ENCODE data around the gene FNDC5.

Gene FNDC5

DNA sequence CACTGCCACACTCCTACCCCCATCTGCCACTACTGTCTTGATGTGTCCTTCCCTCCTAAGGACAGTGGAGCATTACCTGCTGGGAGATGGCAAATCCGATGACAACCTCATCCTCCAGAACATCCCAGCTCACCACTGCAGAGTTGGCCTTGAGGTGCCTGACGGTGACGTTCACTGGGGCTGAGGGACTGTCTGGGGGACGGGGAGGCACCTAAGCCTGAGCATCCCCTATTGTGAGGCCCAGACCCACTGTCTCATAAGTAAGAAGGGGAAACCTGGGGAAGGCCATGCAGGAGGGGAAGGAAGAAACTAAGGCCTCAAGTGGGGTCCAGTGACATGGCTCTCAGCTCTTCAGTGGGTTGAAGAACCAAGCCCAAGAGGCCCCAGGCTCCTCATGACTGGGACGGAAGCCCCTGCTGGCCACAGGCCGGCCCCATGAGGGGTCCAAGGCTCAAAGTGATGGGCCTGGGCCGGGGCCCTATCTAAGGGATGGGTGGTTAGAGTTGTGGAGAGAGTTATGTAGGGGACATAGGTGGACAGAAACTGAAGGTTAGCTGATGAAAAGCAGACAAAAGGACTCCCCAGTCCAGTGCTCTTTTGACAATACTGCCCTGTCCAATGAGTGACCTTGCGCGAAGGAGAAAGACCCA is 1.8 kb downstream of the FNDC5 start:
- in situ Hi-C loops (cut with MboI; ENCODE audit: low sequenced_read_pairs), result no loop called here

DNA sequence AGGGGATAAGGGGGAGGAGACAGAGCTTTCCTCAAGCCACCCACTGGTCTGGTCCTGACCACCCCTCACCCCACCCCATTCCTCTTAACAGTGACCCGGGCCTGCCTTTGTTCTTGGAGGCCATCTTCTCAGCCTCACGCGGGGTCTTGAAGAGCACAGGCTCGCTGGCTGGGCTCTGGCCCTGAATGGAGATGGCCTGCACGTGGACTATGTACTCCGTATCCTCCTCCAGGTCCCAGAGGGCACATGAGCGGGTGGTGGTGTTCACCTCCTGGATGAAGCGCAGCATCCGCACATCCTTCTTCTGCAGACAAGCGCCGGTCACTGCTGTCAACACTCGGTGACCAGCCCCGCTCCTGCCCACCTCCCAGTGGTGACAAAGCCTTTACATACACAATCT is 2.6 kb downstream of the FNDC5 start:
- in situ Hi-C loops (cut with MboI; ENCODE audit: low sequenced_read_pairs), result no loop called here

DNA sequence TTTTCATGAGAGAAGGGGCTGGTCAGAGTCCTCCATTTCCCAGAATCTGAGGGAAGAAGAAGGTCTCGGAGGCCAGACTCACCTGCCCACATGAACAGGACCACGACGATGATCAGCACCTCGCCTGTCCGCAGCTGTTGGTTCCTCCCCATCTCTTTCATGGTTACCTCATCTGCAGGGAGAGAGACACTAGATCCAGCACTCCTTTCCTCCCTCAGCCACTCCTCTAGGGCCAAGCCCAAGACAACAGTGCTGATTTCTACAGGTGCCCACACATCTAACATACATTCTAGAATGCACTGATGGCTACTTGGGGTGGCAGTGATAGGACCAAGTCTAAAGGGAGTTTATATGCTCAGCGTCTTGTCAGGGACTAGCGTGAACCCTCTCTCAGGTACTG is 3.0 kb downstream of the FNDC5 start:
- in situ Hi-C loops (cut with MboI; ENCODE audit: low sequenced_read_pairs), result no loop called here

DNA sequence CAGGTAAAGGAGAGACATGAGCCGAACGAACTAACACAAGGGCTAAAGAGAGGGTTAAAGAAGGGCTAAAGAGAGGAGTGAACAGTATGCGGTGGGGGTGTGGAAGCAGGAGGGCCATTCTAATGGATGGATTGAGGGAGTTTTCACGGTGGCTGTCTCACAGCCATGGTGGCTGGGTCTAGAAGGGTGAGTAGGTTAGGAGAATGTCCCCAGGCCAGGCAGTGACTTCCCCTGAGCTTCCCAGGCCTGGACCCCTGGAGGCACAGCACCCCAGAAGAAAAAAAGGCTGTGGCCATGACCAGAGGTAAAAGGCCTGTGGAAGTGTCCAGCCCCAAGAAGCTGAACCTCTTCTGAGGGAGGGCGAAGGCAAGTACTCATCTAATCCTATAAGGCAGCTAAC is 3.6 kb downstream of the FNDC5 start:
- in situ Hi-C loops (cut with MboI; ENCODE audit: low sequenced_read_pairs), result no loop called here

DNA sequence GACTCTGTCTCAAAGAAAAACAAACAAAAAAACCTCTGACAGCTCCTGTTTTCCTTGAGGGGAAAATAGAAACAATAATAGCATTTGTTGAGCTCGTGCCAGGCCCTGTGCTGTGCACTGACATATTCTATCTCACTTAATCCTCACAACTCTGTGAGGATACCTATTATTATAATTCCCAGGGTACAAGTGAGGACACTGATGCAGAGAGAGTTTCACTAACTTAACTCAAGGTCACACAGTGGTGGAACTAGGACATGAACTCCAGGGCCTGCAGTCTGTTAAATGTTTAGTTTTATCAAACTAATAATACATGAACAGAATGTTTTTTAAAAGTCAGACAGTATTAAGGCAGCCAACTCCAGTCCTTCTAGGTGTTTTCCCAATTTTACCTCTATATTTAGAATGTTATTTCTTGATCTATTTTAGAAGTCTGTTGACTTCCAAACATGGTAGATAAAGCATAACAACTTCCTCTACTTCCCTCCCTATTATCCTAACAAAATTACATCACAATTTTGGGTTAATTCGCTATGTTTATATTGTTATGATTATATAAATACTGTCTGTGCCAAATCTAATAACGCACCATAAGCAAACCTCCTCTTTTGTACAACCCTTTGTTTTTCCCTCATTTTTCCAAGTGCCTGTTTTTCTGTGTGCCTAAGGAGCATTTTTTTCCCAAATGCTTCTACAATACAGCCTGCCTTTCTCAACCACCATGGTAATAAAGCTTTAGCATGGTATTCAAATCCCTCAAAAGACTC is 4.9 kb downstream of the FNDC5 start:
- in situ Hi-C loops (cut with MboI; ENCODE audit: low sequenced_read_pairs), result no loop called here

DNA sequence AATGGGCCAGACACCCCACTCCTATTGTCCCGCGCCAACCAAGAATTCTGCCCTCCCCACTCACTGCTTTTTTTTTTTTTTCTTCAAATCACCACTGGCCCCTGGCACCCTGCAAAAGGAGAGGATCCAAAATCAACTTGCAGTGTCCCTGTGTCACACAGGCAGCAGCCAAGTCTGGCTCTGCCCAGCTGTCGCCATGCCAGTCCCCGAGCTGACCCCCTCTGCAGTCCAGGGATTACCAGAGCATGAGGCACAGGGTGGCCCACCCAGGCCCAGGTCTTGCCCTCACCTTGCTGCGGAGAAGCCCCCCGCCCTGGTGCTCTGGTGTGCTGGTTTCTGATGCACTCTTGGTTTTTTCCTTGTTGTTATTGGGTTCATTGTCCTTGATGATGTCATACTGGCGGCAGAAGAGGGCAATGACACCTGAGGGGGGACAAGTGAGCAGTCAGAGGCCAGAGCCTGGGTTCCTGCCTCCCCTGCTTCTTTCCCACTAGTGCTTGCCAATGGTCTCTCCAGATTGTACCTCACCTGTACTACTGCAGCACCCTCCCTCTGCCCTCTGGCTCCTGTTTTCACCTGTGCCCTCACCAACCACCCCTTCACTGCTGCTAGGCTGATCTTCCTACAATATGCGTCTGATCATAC is 6.2 kb downstream of the FNDC5 start:
- in situ Hi-C loops (cut with MboI; ENCODE audit: low sequenced_read_pairs), result no loop called here

DNA sequence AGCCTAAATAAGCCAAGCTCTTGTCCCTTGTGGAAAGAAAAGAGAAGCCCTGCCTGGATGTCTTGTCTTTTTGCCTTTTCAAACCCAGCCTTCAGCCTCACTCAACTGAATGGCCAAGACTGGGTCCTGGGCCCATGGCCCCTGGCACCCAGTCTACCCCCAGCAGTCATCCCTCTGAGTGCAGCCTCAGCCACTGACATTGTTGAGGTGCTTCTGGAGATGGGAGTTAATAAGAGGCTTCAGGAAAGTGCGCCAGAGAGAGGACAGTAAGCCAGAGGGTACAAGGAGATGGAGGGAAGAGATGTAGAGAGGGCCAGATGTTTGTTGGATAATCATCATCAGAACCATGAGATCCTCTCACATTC is 6.8 kb downstream of the FNDC5 start:
- in situ Hi-C loops (cut with MboI; ENCODE audit: low sequenced_read_pairs), result no loop called here

DNA sequence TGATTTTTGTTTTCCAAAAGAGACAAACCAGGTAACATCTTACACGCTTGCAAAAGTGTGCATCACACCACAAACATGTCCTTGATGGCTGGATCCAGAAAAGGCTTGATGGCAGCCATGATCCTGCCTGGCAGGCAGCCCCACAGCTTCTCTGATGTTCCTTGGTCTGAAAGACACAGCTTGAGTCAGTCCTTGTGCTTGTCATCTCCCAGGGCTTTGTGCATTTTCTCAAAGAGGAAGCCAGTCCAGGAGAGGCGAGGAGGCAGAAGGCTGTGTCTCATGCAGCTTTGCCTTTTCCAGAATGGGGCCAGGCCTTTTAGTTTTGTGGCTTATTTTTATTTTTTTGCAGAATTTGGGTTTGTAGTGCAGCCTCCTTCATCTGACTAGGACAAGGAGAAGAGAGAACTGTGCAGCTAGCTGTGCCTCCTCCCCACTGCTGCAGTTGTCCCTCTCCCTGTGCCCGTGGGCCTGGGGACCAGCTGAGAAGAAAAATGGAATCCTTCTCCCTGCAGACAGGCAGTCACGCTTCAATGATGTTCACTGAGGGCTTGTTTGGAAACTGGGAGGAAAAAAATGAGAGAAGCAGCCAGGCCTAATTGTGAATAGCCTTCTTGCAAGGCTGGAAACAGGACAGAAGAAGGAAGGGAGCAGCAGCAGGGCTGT is 7.4 kb downstream of the FNDC5 start:
- in situ Hi-C loops (cut with MboI; ENCODE audit: low sequenced_read_pairs), result no loop called here

DNA sequence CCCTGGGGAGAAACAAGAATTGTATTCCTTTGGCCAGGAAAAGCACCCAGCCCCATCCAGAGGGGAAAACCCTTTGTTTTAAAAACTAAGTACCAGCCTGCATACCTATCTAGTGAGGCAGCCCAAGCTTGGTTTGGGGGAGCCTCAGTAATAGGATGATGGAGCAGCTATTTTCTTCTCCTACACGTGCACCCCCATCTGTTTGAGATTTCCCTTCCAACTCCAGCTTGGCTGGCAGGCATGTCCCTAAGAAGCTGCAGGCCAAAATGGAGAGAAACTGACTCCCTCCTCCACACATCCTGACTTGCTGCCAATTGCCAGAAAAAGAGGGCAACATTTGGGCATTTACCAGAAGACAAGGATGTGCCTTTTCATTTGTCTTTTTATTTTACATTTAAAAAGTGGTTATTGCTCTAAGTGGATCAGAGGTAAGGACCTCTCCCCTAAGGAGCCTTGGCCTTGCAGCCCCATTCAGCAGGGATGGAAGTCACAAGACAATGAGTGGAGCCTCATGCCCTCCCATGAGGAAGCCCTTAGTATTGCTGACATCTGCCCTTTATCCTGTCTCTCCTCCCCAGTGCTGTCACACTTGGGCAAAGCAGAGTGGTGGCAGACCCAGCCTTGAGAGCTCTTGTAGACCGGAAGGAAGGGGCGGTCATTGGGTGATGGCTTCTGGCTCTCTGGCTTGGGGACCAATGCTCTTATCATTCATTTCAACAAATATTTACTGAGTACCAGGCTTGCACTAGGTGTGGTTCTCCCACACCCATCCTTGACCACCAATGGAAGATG is 8.6 kb downstream of the FNDC5 start:
- in situ Hi-C loops (cut with MboI; ENCODE audit: low sequenced_read_pairs), result no loop called here

DNA sequence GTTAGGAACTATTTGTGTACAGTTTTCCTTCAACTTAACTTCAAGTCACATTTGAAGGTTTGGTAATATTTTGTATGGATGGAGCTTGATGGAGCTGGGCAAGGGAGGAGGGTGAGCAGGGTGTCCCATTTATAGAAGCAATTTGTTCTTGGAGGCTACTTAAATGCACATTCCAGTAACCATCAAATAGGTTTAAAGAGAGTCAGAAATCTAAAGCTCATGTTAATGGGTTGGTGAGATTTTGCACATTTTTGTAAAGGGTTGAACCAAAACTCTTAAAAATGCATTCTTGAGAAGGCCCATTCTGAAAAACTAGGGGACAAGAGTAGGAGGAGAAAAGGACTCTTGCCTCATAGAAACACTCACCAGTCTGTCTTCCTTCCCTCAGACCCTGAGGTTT is 10.1 kb downstream of the FNDC5 start:
- in situ Hi-C loops (cut with MboI; ENCODE audit: low sequenced_read_pairs), result no loop called here

DNA sequence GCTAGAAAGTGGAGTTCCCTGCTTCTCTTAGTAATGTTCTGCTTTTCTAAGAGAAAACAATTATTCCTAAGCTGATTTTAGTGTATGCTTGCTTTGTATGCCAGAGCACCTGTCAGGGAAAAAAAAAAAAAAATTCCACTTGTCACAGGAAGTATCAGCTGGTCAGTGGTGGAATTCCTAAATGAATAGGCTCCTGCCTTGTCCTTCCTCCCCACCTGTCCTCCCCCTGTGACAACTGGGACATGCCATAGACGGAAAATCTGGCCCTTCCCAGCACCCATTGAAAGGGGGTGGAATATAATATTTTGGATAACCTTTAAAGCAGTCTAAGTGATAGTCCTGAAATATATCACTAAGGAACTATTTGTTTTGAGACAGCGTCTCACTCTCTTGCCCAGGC is 10.8 kb downstream of the FNDC5 start:
- in situ Hi-C loops (cut with MboI; ENCODE audit: low sequenced_read_pairs), result no loop called here

DNA sequence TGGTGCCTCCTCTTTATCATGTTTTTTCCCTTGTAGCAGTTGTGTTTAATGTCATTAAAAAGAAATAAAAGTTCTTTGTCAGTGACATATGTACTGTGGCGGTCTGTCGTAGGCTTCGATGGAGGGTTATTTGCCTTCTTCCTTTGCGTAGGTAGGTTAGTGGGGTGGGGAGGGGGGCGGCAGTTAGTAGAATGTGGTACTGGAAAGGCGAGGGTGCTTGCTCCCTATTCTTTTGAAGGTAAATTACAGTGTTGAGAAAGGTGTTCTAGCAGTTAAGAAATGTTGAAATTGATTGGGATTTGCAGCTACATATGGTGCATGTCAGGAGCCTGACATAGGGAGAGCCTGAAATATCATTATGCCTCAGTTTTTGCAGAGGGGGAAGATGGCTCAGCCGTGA is 11.9 kb downstream of the FNDC5 start:
- in situ Hi-C loops (cut with MboI; ENCODE audit: low sequenced_read_pairs), result no loop called here

DNA sequence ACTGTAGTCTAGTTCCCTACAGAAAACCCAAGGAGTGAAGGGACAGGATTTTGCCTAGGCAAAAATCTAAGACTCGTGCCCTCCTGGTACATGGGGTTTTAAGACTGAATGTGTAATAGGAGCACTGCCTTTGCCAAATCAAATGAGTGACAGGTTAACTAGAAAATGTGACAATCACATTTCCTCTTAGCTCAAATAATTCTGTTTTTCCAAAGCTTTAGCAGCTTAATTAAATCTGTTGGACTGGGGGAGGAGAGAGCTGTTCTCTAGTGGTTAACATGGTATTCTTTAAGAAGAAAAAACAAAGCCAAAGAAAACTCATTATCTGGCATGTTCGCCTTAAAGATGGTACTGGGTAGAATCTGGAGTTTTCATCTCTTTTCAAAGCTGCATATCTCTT is 12.6 kb downstream of the FNDC5 start:
- in situ Hi-C loops (cut with MboI; ENCODE audit: low sequenced_read_pairs), result no loop called here

DNA sequence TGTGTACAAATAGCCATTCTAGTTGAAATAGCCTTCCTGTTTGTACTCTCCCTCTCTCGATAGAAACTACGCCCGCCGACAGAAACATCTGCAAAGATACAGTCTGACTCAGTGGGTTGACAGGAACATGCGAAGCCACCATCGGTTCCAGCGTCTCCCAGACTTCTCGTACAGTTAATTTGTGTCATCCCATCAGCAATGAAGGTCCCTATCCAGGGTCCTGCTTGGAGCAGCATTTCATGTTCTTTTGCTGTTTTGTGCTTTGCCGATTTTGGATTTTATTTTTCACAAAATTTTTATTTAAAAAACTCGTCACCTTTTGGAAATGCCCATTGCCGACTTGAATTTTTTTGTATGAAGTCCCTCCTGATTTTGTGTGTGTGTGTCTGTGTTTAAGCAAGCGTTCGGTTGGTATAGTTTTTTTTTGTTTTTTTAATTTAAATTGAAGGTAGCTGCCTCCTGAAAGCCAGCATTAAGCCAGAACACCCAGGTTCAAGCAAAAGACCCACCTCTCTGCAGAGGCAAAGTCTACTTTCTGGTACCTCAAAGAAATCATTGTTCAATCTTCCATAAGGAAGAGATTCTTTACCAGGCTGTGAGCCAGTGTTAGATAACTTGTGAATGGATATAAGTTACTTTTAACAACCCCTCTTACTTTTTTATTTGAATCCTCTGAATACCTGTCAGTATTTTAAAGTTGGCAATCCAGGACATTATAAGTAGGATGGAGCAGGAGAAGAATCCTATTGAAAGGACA is 14.7 kb downstream of the FNDC5 start:
- in situ Hi-C loops (cut with MboI; ENCODE audit: low sequenced_read_pairs), result no loop called here

DNA sequence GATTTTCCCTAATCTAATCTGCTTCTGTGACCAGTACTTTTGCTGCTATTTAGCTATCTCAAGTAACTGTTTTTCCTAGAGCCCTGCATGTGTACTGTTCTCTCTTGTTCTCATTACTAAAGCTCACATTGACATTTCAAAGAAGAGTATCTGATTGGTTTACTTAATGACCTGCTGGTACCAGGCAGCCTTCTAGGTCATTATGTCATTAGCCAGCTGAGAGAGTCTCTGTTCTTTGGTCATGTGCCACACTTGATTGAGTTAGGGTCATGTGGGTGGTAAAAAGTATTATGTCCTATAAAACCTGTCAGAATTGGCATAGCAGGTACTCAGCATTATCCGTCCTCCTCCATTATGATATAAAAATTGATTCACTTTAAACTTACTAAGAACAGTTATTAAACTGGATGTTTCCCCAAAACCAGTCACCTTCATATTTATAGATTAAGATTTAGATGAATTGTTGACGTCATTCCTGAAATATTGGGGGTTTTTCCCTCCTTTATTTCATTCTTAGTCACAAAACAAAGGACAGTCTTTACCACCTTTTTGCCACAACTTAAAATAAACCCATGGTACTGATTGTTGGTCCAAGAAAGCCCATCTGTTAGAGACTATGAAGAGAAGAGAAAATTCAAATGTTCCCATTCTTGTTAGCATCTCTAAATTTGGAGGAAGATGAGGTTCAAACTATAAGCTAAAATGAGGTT is 22.2 kb downstream of the FNDC5 start:
- in situ Hi-C loops (cut with MboI; ENCODE audit: low sequenced_read_pairs), result no loop called here

DNA sequence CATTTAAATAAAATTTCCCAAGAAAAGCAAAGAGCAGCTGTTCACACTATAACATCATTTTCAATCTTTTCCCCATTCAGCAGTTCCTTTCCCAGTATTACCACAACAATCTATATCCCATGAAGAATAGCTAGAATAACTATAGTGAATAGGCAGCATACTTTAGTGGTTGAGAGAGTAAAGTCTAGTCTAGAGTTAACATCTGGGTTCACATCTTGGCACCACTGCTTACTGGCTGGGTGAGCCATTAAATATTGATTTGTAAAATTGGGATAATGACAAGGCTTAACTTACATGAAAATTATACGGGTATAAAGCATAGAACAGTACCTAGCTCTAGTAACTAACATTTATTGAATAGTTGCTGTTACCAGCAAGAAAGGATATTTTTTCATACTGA is 38.8 kb downstream of the FNDC5 start:
- in situ Hi-C loops (cut with MboI; ENCODE audit: low sequenced_read_pairs), result no loop called here

DNA sequence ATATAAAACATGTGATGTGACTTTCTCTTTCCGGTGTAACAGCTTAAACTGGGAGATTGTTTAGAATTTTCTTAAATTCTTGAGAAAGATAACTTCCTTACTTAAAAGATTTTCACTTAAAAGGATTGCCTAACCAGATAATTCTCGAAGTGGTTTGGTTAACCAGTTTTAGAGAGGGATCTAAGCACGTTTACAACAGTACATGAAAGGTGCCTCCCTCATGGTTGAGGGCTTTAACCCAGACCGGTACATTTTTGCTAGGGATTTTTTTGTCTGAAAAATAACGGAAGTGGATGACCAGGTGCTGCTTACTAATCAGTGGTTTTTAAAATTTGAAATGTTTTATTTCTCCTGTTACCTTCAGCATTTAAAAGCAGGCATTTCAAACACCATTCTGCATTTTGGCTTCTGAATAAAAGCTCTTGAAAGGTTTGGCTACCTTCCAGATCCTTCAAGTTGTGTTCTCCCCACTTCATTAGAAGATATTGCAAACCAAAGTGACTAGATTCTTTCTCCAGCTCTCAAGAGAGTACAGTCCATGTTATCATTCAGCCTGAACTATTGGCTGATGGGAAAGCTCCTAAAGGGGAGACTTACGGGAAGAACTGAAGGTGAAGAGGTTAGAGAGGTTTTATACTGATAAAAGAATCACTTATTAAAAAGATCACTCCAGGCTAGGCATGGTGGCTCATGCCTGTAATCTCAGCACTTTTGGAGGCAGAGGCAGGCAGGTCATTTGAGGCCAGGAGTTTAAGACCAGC is 40.4 kb downstream of the FNDC5 start:
- in situ Hi-C loops (cut with MboI; ENCODE audit: low sequenced_read_pairs), result no loop called here

DNA sequence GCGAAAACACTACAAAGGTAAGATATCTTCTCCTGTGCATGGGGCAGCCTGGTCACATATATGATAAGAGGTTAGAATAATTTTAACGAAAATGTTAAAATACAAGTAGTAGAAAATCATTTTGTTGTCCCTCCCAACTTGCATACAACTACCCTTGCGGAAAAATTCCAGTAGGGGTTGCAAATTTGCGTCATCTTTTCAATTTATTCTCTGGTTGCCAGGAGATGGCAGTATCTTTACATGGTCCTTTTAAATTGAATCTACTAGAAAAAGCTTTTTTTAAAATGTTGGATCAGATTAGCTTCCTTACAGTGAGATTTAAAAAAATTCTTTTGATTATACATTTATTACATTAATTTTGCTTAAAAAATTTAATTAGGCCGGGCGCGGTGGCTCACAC is 42.4 kb downstream of the FNDC5 start:
- in situ Hi-C loops (cut with MboI; ENCODE audit: low sequenced_read_pairs), result no loop called here

DNA sequence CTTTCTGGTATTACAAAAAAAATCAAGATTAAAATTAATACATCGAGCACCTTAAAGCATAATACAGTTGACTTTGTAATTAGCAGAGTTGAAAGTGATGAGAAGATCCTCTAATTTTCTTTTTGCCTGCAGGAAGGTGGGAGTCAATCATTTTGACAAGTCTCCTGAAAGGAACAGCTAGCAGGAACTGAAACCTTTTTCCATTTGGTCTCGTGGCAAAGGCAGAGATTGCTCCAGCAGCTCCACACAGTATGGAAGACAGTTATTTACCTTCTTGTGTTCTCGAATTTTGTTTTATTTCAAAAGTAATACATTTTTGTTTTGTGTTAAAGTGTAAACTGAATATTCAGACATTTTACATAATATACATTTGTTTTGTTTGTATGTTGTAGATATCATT is 45.5 kb downstream of the FNDC5 start:
- in situ Hi-C loops (cut with MboI; ENCODE audit: low sequenced_read_pairs), result no loop called here
